ENCODE results near the gene ERBB2.
"Not testable (repeated sequence)": the region's sequence is repeated elsewhere in the genome, so short reads cannot be mapped to it uniquely, and the experiment has no call there.

ERBB2 gene

DNA sequence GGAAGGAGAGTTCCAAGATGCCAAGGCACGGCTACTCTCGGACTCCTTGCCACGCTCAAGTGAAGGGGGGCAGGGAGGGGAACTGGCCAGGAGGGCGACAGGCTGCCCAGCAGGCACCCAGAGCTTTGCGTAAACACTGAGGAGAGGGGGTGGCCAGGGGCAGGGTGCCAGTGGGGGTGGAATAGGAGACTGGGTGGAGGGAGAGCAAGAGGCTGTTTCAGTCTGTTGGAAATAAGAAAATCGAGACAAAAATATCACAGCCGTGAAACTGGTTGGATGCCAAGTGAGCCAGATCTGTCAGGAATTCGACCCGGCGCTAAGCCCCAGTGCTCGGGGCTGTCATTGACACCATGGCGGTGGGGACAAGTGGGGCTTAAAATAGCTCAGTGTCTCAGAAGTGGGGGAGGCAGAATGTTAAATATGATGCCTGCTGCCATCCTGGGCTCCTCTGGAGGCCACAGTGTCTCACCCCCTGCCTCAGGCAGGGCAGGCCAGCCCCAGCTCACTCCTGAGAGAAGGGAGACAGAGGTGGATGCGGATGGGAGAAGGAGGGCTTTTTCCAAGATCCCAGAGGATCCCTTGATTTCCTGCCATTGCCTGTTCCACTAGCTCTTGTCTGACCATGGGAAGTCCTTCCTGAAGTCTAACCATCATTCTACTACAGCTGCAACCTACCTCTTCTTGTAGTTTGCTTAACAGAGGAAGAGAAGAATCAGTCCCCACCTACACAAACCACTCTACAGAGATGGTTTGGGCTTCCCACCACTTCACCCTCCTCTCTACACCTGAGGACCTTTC, 22.1 kb upstream of the ERBB2 start:
- in situ Hi-C loops (cut with MboI; ENCODE audit: low sequenced_read_pairs): no loop called here

DNA sequence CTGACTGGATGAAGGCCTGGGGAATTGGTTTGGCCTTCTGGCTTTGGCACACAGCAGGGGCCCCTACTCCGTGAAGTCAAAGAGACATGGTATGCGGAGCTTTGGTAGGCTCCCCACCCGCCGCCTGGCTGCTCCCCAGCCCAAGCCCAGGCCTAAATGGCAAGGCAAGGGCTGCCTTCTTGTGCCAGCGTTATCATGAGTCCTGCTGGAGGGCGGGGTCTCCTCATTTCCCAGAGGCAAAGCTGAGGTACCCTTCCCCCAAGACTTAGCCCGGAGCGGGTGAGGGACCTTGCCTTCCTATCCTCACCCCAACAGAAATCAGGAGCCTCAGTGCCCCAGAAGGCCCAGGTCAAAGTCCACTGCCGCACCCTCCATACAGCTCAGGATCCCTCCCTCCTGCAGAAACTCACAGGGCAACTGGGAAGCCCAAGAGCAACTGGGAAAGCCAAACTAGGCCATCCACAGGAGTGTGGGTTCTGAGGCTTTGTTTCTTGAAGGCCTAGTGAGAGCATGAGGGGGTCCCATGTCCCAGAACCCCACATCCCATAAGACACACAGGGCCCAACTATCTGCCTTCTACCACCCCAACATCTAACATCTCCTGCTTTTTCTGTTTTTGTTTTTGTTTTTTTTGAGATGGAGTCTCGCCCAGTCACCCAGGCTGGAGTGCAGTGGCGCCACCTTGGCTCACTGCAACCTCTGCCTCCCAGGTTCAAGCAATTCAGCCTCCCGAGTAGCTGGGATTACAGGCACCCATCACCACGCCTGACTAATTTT, 21.3 kb upstream of the ERBB2 start:
- in situ Hi-C loops (cut with MboI; ENCODE audit: low sequenced_read_pairs): no loop called here

DNA sequence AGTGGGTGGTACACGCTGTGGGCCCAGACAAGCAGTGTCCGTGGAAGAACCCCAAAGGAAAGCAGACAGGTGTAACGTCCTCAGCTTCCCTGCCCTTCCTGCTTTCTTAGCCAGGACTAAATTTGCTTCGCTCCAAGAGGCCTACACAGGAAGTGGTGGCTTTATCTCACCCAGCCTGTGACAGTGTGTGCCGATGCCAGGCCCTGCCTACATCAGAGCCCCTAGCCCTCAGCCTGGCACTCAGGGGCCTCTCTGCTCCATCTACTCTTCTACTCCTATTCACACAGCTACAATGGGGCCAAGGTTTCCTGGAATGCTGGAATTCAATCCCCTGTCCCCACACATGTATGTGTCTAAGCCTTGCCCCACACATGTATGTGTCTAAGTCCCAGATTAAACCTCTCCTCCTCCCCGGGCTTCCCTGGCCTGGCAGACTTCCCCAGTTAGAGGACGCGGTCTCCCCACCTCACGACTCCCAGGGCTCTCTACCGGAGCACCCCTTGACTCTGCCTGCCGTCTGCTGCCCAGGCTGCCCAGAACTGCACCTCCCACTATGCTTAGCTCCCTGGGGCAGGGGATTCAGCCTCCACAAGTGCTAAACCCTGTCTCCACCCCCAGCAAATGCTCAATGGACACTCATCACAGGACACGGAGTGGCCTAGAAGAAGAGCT, 20.2 kb upstream of the ERBB2 start:
- in situ Hi-C loops (cut with MboI; ENCODE audit: low sequenced_read_pairs): no loop called here

DNA sequence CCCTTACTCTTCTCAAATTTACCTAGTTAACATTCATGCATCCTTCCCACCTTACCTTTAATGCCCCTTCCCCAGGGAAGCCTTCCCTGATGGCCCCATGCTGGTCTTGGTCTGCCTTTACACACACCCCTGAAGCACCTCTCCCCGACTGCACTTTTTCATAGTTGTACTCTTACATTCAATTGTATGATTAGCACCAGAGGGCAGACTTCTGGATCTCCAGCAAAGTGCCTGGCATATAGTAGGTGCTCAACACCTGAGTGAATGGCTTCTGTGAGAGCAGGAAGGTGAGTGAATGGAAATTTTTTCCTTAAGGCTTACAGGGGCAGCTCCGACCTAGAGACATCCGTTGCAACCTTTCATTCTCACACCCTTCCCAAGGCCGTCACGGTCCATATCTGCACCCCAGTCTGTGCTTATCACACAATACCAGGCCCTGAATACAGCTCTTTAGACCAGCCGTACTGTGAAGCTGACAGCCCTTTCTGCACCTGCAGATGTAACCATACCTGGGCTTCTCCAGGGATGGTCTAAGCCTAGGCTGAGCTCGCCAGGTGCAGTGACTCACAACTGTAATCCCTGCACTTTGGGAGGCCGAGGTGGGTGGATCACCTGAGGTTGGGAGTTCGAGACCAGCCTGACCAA, 16.4 kb upstream of the ERBB2 start:
- in situ Hi-C loops (cut with MboI; ENCODE audit: low sequenced_read_pairs): no loop called here

DNA sequence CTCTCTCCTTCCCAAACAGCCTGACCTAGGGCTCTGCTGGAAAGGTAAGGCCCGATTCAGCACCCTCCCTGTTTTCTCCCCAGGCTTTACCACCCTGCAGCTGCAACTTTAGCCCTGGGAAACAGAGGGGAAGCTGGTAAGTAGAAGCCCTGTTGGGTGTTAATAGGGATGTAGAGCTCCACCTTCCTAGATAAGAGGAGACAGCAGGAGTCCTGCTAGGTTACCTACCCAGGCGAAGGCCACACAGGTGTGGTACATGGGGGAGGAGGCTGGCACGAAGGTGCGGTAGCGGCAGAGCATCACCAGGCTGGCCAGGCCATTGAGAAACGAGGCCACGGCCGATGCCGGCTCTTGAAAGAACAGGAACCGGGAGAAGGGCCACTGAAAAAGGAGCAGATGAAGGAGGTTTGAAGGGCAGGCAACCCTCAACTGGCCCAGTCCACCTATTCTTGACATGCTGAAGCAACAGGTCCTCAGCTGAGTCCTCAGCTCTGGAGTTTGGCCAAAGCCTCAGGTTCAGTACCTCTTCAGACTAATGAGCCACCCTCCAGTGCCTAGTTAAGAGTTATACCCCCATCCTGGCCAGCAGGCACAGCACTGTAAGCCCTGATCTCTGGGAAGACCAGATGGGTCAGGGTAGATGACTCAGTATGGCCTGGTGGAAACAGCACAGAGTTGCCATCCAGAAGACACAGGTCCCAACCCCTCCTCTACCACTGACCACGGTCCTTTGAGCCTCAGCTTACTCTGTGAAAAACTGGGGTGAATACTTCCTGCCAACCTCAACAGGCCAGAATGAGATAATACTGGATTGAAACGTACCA, 15.3 kb upstream of the ERBB2 start:
- in situ Hi-C loops (cut with MboI; ENCODE audit: low sequenced_read_pairs): no loop called here

DNA sequence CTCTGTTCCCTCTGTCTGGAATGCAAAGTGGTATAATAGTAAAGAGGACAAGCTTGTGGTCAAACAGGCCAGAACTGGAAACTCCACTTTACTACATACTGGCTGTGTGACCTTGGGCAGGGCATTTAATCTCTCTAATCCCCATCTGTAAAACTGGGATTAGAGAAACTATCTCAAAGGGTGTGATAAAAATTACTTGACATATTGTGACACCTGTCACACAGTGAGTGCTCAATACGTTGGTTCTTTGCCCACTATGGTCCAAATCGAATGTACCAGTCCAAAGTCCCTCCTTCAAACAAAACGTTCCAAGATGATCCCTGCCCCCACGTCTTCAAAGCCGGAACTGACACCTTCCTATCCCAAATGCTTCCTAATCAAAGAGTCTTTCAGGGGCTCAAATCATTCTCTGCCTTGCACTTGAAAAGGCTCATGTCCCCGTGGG, 12.7 kb upstream of the ERBB2 start:
- in situ Hi-C loops (cut with MboI; ENCODE audit: low sequenced_read_pairs): no loop called here

DNA sequence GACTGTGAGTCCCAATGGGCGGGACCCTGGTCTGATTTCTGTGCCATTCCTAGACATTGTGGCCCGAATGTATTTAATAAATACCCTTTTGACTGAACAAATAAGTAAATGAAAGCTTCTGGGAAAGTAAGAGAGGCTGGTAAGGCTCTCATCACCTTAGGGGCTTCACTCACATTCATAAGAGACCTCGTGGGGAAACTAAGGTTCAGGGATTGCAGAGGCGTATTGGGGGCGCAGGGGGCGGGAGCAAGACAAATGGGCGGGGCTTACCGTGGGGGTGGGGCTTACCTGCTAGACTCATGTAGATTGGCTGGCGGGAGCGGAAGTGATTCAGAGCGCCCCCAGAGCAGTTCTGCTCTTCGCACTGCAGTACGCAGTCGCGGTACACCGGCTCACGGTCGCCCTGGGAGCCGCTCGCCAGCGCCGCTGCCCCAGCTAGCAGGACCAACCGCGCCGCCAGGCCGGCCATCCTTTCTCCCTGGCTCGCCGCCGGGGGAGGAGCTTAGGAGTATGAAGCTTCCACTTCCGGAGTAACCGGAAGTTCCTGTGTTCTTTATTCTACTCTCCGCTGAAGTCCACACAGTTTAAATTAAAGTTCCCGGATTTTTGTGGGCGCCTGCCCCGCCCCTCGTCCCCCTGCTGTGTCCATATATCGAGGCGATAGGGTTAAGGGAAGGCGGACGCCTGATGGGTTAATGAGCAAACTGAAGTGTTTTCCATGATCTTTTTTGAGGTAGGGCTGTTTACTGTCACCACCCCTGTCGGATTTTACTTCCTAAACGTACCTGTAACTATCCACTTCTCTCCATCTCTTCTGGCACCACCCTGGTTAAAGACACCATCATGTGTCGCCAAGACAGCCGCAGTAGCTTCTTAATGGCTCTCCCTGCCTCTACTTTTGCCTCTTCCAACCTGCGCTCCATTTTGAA, 12.1 kb upstream of the ERBB2 start, which contains the start of gene PGAP3:
TSS of gene PGAP3 (minus strand) at position 512 of the 929 bp plus-strand sequence. CDS start at position 469, 43 bp downstream.
- in situ Hi-C loops (cut with MboI; ENCODE audit: low sequenced_read_pairs): no loop called here

DNA sequence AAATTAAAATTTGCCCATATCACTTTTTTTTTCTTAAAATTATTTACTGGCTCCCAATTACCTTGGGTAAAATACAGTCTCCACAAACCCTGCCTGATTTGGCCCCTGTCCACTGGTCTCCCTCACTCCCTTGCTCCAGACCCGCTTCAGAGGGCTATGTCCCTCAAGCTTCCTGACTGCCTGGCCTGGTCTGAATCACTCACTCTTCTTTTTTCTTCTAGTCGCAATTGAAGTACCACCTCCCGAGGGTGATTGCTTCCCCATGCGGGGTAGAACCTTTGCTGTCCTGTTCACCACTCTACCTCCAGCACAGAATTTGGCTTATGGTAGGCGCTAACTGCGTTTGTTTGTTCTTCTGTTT, 11.4 kb upstream of the ERBB2 start:
- in situ Hi-C loops (cut with MboI; ENCODE audit: low sequenced_read_pairs): no loop called here

DNA sequence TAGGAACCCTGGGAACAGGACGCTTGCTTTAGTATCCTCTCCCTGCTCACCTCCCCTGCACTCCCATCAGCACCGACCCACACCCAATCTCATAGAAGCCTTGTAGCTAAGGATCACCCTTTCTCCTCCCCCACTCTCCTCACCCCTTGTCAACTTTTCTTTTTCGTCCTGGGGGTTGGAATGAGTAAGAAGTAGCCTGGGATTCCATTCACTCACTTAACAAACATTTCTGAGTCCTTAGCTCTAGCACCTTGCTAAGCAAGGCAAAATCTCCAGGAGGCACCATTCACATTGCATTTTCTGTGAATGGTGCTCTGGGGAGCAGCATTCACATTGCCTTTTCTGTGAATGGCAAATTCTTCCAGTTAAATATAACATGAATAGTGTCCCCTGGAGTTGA, 10.9 kb upstream of the ERBB2 start:
- in situ Hi-C loops (cut with MboI; ENCODE audit: low sequenced_read_pairs): no loop called here

DNA sequence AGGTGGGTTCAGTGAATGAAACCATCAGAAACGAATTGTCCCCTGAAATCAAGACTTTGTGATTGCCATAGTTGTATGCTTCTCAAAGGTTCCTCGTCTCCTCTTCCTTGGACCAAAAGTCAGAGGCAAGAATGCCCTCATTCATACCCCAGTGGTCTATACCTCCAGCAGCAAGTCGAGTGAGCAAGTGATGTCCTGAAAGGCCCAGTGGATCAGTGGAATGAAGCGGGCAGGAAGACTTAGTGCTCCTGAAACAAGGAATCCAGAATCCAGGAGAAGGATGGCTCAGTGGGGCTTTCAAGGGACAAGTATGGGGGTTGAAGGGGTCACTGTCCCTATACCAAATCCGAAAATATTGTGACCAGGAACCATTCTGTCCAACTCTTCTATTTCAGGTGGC, 5.3 kb upstream of the ERBB2 start:
- in situ Hi-C loops (cut with MboI; ENCODE audit: low sequenced_read_pairs): no loop called here

DNA sequence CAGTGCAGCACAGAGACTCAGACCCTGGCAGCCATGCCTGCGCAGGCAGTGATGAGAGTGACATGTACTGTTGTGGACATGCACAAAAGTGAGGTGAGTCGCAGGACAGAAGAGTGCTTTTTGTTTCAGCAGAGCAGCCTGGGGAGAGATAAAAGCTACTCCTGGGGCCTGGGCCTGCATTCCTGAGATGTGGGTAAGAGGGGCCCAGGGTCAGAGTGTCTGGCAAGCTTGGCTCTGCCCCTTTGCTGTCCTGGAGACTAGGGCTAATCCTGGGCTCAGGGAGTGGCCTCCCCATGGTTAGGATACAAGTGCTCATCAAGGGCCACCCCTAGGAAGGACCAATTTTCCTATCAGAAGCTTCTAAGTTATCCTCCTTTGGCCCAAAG, 4.8 kb upstream of the ERBB2 start:
- in situ Hi-C loops (cut with MboI; ENCODE audit: low sequenced_read_pairs): no loop called here

DNA sequence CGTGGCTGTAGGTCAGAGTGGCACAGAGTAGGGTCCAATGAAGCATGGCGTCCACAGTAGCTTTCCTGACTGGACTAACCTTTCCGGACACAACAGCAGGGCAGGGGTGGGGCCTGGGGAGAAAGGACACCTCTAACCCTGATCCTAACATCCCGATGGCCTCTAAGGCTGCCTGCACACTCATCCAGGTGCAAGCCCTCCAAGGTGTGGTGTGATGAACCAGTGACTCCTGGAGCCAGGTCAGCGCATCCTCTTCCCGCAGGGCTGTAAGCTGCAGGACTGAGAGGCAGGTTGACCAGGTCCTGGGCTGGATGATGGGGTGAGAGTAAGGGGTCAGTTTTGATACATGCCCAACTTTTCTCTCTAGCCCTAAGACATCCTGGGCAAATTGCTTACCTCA, 3.1 kb upstream of the ERBB2 start:
- in situ Hi-C loops (cut with MboI; ENCODE audit: low sequenced_read_pairs): no loop called here

DNA sequence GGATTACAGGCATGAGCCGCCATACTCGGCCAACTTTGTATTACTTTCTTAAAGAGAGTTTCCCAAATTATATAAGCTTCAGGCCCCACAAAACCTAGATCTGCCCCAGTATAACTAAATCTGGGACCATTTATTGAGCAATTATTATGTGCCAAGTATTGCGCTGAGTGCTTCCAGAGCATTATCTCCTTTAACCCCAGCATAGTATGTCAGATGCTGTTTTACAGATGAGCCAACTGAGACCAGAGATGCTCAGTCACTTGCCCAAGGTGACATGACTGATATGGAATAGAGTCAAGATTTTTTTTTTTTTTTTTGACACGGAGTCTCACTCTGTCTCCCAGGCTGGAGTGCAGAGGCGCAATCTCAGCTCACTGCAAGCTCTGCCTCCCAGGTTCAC, 1.9 kb upstream of the ERBB2 start:
- in situ Hi-C loops (cut with MboI; ENCODE audit: low sequenced_read_pairs): no loop called here

DNA sequence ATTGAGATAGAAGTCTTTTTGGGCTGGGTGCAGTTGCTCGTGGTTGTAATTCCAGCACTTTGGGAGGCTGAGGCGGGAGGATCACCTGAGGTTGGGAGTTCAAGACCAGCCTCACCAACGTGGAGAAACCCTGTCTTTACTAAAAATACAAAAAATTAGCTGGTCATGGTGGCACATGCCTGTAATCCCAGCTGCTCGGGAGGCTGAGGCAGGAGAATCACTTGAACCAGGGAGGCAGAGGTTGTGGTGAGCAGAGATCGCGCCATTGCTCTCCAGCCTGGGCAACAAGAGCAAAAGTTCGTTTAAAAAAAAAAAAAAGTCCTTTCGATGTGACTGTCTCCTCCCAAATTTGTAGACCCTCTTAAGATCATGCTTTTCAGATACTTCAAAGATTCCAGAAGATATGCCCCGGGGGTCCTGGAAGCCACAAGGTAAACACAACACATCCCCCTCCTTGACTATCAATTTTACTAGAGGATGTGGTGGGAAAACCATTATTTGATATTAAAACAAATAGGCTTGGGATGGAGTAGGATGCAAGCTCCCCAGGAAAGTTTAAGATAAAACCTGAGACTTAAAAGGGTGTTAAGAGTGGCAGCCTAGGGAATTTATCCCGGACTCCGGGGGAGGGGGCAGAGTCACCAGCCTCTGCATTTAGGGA, 577 bp upstream of the ERBB2 start:
- in situ Hi-C loops (cut with MboI; ENCODE audit: low sequenced_read_pairs): not testable (repeated sequence)

DNA sequence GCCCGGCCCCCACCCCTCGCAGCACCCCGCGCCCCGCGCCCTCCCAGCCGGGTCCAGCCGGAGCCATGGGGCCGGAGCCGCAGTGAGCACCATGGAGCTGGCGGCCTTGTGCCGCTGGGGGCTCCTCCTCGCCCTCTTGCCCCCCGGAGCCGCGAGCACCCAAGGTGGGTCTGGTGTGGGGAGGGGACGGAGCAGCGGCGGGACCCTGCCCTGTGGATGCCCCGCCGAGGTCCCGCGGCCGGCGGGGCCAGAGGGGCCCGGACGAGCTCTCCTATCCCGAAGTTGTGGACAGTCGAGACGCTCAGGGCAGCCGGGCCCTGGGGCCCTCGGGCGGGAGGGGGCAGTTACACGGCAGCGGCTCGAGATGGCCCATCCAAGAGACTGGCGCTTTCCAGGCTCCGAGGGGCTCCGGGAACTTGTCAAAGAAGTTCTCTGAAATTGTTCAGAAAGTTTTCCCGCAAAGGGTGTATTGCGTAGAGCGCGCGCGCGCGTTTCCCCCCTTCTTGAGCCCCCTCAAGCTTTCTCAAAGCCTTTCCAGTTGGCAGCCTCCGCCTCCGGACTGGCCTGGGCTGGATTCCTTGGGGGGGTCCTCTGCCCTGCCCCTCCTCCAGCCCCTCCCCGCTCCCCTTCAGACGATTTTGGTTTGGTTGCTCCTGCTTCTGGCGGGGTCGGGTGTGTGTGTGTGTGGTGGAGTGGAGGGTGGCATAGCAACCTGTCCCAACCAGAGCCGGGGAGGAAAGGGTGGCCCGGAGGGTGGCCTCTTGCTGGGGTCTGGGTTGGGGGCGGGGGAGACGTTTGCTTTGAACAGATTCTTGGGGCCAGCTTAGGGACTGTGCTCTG, 504 bp downstream of the ERBB2 start:
- in situ Hi-C loops (cut with MboI; ENCODE audit: low sequenced_read_pairs): no loop called here

DNA sequence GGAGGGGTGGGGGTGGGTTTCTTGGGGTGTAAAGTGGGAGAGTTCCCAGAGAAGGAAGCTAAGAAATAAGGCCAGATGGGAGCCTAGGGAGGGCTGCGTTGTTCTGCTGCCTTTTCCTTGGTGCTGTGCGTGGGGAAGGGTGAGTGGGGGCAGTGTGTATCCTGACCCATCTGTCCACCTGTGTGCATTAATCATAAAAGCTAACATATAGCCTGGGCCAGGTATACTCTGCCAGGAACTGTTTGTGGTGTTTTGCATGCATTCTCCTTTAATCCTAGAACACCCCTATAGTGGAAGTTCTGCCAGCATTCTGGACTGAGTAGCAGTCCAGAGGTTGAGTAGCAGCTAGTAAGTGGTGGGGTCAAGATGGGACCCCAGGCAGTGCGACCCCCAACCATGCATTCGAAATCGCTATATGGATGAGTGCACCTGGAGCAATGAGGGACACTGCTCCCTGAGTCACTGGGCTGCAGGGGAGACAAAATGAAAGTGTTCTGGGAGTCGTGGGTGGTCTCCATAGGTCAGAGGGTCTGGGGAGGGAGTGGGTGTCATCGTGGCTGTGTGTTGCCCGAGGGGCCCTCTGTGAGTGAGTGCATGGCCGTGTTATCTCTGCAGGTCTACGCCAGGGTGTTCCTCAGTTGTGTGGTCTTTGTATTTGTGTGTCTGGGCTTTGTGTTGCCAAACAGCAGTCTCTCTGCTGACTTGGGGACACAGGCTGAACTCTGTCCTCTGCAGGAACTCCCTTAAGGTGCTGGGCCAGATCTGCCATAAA, 1.3 kb downstream of the ERBB2 start:
- in situ Hi-C loops (cut with MboI; ENCODE audit: low sequenced_read_pairs): no loop called here

DNA sequence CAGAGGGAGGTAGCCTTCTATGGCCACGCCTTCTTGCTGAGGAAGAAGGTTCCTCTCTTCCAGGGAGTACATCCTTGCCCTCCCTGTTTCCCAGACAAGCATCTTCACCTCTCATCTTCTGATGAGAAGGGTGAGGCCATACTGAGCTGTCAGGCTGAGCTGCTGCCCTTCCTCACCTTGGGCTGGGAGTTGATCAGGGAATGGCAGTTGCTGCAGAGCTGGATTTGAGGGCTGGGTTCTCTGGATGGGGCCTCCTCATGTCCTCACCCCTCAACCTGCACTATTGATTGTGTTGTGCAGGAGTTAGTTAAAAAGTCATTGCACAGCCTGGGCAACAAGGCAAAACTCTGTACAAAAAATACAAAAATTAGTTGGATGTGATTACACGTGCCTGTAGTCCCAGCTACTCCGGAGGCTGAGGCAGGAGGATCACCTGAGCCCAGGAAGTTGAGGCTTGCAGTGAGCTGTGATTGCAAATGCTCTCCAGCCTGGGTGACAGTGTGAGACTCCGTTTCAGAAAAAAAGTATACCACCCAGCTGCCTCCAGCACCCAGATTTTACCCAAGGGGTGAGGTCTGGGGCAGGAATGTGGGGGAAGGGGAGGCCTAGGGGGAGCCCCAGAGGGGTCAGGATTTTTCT, 2.0 kb downstream of the ERBB2 start:
- in situ Hi-C loops (cut with MboI; ENCODE audit: low sequenced_read_pairs): no loop called here
